CD14-positive monocyte (primary cell): ENCODE results near the gene PCDHA7. TPM values are rescaled to one million over a fixed set of nuclear protein-coding genes. Genes with fewer than 3 reads are reported as not detected.
"Not testable (repeated sequence)": the region's sequence is repeated elsewhere in the genome, so short reads cannot be mapped to it uniquely, and the experiment has no call there.

Source experiments
- DNase-seq, 3 donors: peaks; one replicate each; pipeline ENCODE4 v3.0.0-alpha.2; 2011 to 2022
- H2AFZ ChIP-seq: 2 replicates; pipeline ENCODE4 v1.6.0; 2012; ENCODE audit warnings: mild to moderate bottlenecking, low read depth, low read length, inconsistent platforms; ENCODE audit not compliant: insufficient read depth, poor library complexity, severe bottlenecking
- H3K27ac ChIP-seq, 2 donors: 1 replicate in 1 of 2; 2 replicates in 1 of 2; pipeline ENCODE4 v1.5.1; 2012 to 2013; ENCODE audit warnings: low read length in 2 of 2, control low read depth in 1 of 2, inconsistent platforms in 1 of 2, low read depth in 1 of 2, mild to moderate bottlenecking in 1 of 2
- H3K27me3 ChIP-seq, 2 donors: one replicate each; pipeline versions ENCODE4 v1.6.0 to v1.6.1; 2011 to 2013; ENCODE audit warnings: low read length in 2 of 2; ENCODE audit not compliant: control insufficient read depth in 2 of 2, insufficient read depth in 2 of 2
- H3K36me3 ChIP-seq, 2 donors: replicated peaks in 1 of 2; 1 replicate in 1 of 2; 2 replicates in 1 of 2; pipeline versions ENCODE4 v1.5.1 to v1.6.1; 2012 to 2013; ENCODE audit warnings: low read length in 2 of 2, control low read depth in 1 of 2, inconsistent platforms in 1 of 2, mild to moderate bottlenecking in 1 of 2; ENCODE audit not compliant: insufficient read depth in 2 of 2, control insufficient read depth in 1 of 2
- H3K4me1 ChIP-seq, 2 donors: 1 replicate in 1 of 2; 2 replicates in 1 of 2; pipeline versions ENCODE4 v1.5.1 to v1.6.1; 2012 to 2013; ENCODE audit warnings: low read length in 2 of 2, control low read depth in 1 of 2, inconsistent platforms in 1 of 2, mild to moderate bottlenecking in 1 of 2, moderate library complexity in 1 of 2; ENCODE audit not compliant: insufficient read depth in 2 of 2, control insufficient read depth in 1 of 2
- H3K4me2 ChIP-seq: replicated peaks from 2 replicates; pipeline ENCODE3; 2012; ENCODE audit warnings: low read length, moderate library complexity, mild to moderate bottlenecking; ENCODE audit not compliant: poor library complexity, severe bottlenecking; ENCODE audit errors: extremely low read depth
- H3K4me3 ChIP-seq, 3 experiments: fragments of 200-600 bp in 1 of 3; sonication (generic) in 1 of 3; replicated peaks in 1 of 3; 1 replicate in 2 of 3; 2 replicates in 1 of 3; pipeline ENCODE4 v1.5.1; 2011 to 2013; ENCODE audit warnings: low read length in 3 of 3, mild to moderate bottlenecking in 3 of 3, control low read depth in 2 of 3, low read depth in 2 of 3, inconsistent platforms in 1 of 3, moderate library complexity in 1 of 3
- H3K79me2 ChIP-seq: 2 replicates; pipeline ENCODE4 v1.6.0; 2012; ENCODE audit warnings: mild to moderate bottlenecking, control low read depth, inconsistent platforms, low read length, moderate library complexity; ENCODE audit not compliant: insufficient read depth
- H3K9ac ChIP-seq: 2 replicates; pipeline ENCODE4 v1.6.0; 2017; ENCODE audit warnings: low read length, mild to moderate bottlenecking; ENCODE audit not compliant: insufficient read depth, poor library complexity, severe bottlenecking
- H3K9me3 ChIP-seq, 2 donors: replicated peaks in 1 of 2; 1 replicate in 1 of 2; 2 replicates in 1 of 2; pipeline versions ENCODE4 v1.5.1 to v1.6.1; 2012 to 2013; ENCODE audit warnings: low read length in 2 of 2, control low read depth in 1 of 2; ENCODE audit not compliant: control insufficient read depth in 1 of 2, insufficient read depth in 1 of 2
- H4K20me1 ChIP-seq: 2 replicates; pipeline ENCODE4 v1.6.0; 2012; ENCODE audit warnings: mild to moderate bottlenecking, low read length, control low read depth, moderate library complexity; ENCODE audit not compliant: insufficient read depth
- H3K27ac Mint-ChIP-seq, 7 donors: one replicate each; pipeline ENCODE4 v1.8.0; 2020; ENCODE audit warnings: mild to moderate bottlenecking in 7 of 7, mixed read lengths in 7 of 7, moderate library complexity in 6 of 7, inconsistent platforms in 2 of 7
- H3K27me3 Mint-ChIP-seq, 3 donors: one replicate each; pipeline ENCODE4 v1.8.0; 2021 to 2022; ENCODE audit warnings: low read depth in 3 of 3, mild to moderate bottlenecking in 3 of 3, mixed read lengths in 3 of 3, moderate library complexity in 3 of 3, inconsistent platforms in 1 of 3
- H3K36me3 Mint-ChIP-seq, 2 donors: one replicate each; pipeline ENCODE4 v1.8.0; 2020; ENCODE audit warnings: mixed read lengths in 2 of 2, inconsistent platforms in 1 of 2, mild to moderate bottlenecking in 1 of 2
- H3K4me1 Mint-ChIP-seq: one replicate; pipeline ENCODE4 v1.8.0; 2020; ENCODE audit warnings: mild to moderate bottlenecking, mixed read lengths
- H3K4me3 Mint-ChIP-seq, 2 donors: one replicate each; pipeline ENCODE4 v1.8.0; 2020; ENCODE audit warnings: mild to moderate bottlenecking in 2 of 2, mixed read lengths in 2 of 2, moderate library complexity in 1 of 2
- H3K9me3 Mint-ChIP-seq, 7 donors: one replicate each; pipeline ENCODE4 v1.8.0; 2020 to 2022; ENCODE audit warnings: mixed read lengths in 7 of 7, mild to moderate bottlenecking in 6 of 7, moderate library complexity in 6 of 7, inconsistent platforms in 2 of 7
- WGBS: methylation state at CpG from one replicate; pipeline ENCODE4 v1.1.5; 2013; ENCODE audit warnings: missing lambda C conversion rate; ENCODE audit not compliant: insufficient coverage; 5-methylcytosine and 5-hydroxymethylcytosine counted together
- intact Hi-C, 2 donors: fragments of 100-400 bp; cut with micrococcal nuclease; formaldehyde crosslinking; loops; one replicate each; pipeline versions ENCODE4 v1.15.0 to v1.15.1; 2023
- polyA plus RNA-seq, 3 donors: library from polyadenylated mRNA; depleted of rRNA in 1 of 3; unstranded in 2 of 3; stranded (reverse) in 1 of 3; fragments of 300-500 nt in 2 of 3; fragments of >200 nt in 1 of 3; fragmentation: Illumina TruSeq in 2 of 3; gene quantifications; 1 replicate in 2 of 3; 2 replicates in 1 of 3; pipeline ENCODE4 v1.2.3, GENCODE V29; 2012 to 2021
- TF ChIP-seq, protein P1 (sequence below): fragments of 200-600 bp; IDR thresholded peaks from one replicate; pipeline ENCODE4 v1.8.0; 2022; ENCODE audit warnings: antibody characterized with exemption, mild to moderate bottlenecking

The PCDHA7 gene
- polyA plus RNA-seq, 3 donors: not detected

DNA sequence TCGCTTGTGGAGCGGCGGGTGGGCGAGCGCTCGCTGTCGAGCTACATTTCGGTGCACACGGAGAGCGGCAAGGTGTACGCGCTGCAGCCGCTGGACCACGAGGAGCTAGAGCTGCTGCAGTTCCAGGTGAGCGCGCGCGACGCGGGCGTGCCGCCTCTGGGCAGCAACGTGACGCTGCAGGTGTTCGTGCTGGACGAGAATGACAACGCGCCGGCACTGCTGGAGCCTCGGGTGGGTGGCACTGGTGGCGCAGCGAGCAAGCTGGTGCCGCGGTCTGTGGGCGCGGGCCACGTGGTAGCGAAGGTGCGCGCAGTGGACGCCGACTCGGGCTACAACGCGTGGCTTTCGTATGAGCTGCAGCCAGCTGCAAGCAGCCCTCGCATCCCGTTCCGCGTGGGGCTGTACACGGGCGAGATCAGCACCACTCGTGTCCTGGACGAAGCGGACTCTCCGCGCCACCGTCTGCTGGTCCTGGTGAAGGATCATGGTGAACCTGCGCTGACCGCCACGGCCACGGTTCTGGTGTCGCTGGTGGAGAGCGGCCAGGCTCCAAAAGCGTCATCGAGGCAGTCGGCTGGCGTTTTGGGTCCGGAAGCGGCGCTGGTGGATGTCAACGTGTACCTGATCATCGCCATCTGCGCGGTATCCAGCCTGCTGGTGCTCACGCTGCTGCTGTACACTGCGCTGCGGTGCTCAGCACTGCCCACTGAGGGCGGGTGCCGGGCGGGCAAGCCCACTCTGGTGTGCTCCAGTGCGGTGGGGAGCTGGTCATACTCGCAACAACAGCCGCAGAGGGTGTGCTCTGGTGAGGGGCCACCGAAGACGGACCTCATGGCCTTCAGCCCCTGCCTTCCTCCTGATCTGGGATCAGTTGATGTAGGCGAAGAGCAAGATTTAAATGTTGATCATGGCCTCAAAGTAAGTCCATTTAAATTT lies 9.0 kb downstream of the PCDHA7 start:
- no peaks in the 10 kb centered on the region for H4K20me1 ChIP-seq
- no peak overlapping the region for H3K4me3 ChIP-seq
- H3K9me3 Mint-ChIP-seq: peaks cover 24 to 49% (median 32%) of the 10 kb centered on the region in 7 donors
- H3K9ac ChIP-seq: no peak overlapping the region
- no peaks in the 10 kb centered on the region for H3K79me2 ChIP-seq
- DNase-seq: no peak
- H3K27ac ChIP-seq: no peak overlapping the region
- H3K36me3 Mint-ChIP-seq: no peaks in the 10 kb centered on the region
- TF ChIP-seq, protein P1, sequence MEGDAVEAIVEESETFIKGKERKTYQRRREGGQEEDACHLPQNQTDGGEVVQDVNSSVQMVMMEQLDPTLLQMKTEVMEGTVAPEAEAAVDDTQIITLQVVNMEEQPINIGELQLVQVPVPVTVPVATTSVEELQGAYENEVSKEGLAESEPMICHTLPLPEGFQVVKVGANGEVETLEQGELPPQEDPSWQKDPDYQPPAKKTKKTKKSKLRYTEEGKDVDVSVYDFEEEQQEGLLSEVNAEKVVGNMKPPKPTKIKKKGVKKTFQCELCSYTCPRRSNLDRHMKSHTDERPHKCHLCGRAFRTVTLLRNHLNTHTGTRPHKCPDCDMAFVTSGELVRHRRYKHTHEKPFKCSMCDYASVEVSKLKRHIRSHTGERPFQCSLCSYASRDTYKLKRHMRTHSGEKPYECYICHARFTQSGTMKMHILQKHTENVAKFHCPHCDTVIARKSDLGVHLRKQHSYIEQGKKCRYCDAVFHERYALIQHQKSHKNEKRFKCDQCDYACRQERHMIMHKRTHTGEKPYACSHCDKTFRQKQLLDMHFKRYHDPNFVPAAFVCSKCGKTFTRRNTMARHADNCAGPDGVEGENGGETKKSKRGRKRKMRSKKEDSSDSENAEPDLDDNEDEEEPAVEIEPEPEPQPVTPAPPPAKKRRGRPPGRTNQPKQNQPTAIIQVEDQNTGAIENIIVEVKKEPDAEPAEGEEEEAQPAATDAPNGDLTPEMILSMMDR: no peak
- H3K27me3 Mint-ChIP-seq: peaks cover 4 to 20% (median 7%) of the 10 kb centered on the region in 3 donors
- peaks cover 0 to 3% of the 10 kb centered on the region in 2 donors for H3K27me3 ChIP-seq
- H3K36me3 ChIP-seq: no peaks in the 10 kb centered on the region
- peaks cover 31 to 54% of the 10 kb centered on the region in 2 donors for H3K9me3 ChIP-seq
- H3K4me3 Mint-ChIP-seq: peak overlapping the region in 1 of 2 donors; percentile 7
- no peak overlapping the region for H3K27ac Mint-ChIP-seq
- no peaks in the 10 kb centered on the region for H3K4me1 Mint-ChIP-seq
- 49% methylated on average over 84 of the region's 87 CpGs for WGBS
- intact Hi-C loops: no loop called here
- H3K4me2 ChIP-seq: no peak overlapping the region
- H2AFZ ChIP-seq: no peak overlapping the region
- no peaks in the 10 kb centered on the region for H3K4me1 ChIP-seq

DNA sequence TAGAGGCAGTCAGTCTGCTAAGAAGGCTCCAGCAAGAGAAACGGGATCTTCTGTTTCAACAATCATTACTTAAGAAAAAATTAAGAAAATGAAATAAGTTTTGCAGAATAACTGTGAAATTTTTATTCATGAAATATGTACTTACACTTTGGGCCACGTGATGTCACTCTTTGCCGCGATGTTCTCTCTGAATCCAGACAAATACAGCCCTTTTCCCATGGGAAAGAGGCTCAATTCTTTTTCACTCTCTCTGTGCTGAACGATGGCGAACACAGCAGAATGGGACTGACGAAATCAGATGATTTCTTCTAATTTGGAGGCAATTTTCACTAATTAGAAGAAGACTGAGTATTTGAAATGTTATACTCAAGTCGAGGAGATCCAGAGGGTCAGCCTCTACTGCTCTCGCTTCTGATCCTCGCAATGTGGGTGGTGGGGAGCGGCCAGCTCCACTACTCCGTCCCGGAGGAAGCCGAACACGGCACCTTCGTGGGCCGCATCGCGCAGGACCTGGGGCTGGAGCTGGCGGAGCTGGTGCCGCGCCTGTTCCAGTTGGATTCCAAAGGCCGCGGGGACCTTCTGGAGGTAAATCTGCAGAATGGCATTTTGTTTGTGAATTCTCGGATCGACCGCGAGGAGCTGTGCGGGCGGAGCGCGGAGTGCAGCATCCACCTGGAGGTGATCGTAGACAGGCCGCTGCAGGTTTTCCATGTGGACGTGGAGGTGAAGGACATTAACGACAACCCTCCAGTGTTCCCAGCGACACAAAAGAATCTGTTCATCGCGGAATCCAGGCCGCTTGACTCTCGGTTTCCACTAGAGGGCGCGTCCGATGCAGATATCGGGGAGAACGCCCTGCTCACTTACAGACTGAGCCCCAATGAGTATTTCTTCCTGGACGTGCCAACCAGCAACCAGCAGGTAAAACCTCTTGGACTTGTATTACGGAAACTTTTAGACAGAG lies 14.4 kb downstream of the PCDHA7 start, which contains the start of gene PCDHA9:
Gene PCDHA9, plus strand, starts transcription at position 244 of the 964 bp plus-strand sequence. Its CDS starts 114 bp downstream, at position 358.
- H3K27me3 Mint-ChIP-seq, H2AFZ ChIP-seq, H3K36me3 ChIP-seq, H3K27ac ChIP-seq, H3K4me3 ChIP-seq, H4K20me1 ChIP-seq, H3K9ac ChIP-seq, H3K4me1 Mint-ChIP-seq, H3K27me3 ChIP-seq, DNase-seq, H3K4me1 ChIP-seq, H3K79me2 ChIP-seq, H3K4me2 ChIP-seq, intact Hi-C loops, H3K36me3 Mint-ChIP-seq: not testable (repeated sequence)
- Mint-ChIP-seq H3K4me3 (peak within 1 kb of the TSS in 1 of 2 donors; percentile 3), H3K9me3 (peaks cover 19 to 48% (median 24%) of the 10 kb centered on the region in 7 donors), H3K27ac (peak within 1 kb of the TSS in 1 of 7 donors; percentile 41)
- peaks cover 32 to 43% of the 10 kb centered on the region in 2 donors for H3K9me3 ChIP-seq
- WGBS: 26% methylated on average over 22 of the region's 48 CpGs

DNA sequence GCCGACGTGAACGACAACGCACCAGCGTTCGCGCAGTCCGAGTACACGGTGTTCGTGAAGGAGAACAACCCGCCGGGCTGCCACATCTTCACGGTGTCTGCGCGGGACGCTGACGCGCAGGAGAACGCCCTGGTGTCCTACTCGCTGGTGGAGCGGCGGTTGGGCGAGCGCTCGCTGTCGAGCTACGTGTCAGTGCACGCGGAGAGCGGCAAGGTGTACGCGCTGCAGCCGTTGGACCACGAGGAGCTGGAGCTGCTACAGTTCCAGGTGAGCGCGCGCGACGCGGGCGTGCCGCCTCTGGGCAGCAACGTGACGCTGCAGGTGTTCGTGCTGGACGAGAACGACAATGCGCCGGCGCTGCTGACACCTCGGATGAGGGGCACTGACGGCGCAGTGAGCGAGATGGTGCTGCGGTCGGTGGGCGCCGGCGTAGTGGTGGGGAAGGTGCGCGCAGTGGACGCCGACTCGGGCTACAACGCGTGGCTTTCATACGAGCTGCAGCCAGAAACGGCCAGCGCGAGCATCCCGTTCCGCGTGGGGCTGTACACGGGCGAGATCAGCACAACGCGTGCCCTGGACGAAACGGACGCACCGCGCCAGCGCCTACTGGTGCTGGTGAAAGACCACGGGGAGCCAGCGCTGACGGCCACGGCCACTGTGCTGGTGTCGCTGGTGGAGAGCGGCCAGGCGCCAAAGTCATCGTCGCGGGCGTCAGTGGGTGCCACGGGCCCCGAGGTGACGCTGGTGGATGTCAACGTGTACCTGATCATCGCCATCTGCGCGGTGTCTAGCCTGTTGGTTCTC lies 16.0 kb downstream of the PCDHA7 start:
- H2AFZ ChIP-seq, H3K4me1 Mint-ChIP-seq, H3K36me3 ChIP-seq, H4K20me1 ChIP-seq, H3K27ac ChIP-seq, DNase-seq, H3K79me2 ChIP-seq, H3K9ac ChIP-seq, H3K4me3 Mint-ChIP-seq, H3K4me1 ChIP-seq, intact Hi-C loops, H3K27me3 ChIP-seq, H3K4me3 ChIP-seq, H3K27me3 Mint-ChIP-seq, H3K27ac Mint-ChIP-seq, H3K4me2 ChIP-seq, H3K36me3 Mint-ChIP-seq: not testable (repeated sequence)
- peaks cover 19 to 51% (median 24%) of the 10 kb centered on the region in 7 donors for H3K9me3 Mint-ChIP-seq
- H3K9me3 ChIP-seq: peaks cover 31 to 45% of the 10 kb centered on the region in 2 donors
- WGBS: 46% methylated on average over 101 of the region's 101 CpGs
